Transverse colon (tissue), 3 donors: ENCODE measurements around the gene SGSH.
A peak's percentile ranks its signal among the peaks of the same experiment; 100 is the strongest.

Experiments
- EP300 ChIP-seq: sonication (generic); formaldehyde crosslinking; IDR thresholded peaks from one replicate; pipeline ENCODE4 v1.6.1; 2017; ENCODE audit warnings: antibody characterized with exemption, low read depth
- TF ChIP-seq, protein P1 (sequence below), 5 experiments: fragments of 200-600 bp in 3 of 5; fragments of 450-650 bp in 2 of 5; sonication (generic) in 3 of 5; IDR thresholded peaks; 1 replicate in 2 of 5; 2 replicates in 3 of 5; pipeline ENCODE4 v1.5.1; 2016 to 2017; ENCODE audit warnings: antibody characterized with exemption in 5 of 5, inconsistent platforms in 3 of 5, mild to moderate bottlenecking in 2 of 5, moderate library complexity in 1 of 5

DNA sequence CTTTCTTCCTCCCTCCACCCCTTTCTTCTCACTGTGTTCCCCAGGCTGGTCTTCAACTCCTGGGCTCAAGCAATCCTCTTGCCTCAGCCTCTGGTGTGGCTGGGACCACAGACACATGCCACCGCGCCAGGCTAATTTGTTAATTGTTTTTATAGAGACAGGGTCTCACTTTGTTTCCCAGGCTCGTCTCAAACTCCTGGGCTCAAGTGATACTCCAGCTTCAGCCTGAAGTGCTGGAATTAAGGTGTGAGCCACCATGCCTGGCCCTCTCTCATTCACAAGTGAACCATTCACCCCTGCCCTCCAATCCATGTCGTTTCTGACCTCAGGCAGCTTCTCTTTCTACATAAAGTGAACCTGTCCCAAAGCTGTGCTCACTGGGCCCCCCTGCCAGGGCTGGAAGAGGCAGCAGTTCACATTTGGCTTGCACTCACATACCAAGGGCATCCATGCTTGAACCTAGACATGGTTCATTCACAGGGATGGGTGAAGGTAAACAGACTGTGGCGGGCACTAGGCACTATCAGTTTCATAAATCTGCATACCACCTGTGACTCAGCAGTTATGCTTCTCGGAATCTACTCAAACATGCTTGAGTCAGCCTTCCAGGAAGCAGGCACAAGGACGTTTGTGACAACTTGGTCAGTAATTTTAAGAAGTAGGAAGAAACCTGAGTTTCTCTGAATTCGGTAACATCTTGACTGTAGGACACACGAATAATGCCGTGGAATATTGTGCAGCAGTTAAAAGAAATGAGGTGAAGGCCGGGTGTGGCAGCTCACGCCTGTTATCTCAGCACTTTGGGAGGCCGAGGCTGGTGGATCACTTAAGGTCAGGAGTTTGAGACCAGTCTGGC lies 34.5 kb upstream of the SGSH start:
- TF ChIP-seq, protein P1, sequence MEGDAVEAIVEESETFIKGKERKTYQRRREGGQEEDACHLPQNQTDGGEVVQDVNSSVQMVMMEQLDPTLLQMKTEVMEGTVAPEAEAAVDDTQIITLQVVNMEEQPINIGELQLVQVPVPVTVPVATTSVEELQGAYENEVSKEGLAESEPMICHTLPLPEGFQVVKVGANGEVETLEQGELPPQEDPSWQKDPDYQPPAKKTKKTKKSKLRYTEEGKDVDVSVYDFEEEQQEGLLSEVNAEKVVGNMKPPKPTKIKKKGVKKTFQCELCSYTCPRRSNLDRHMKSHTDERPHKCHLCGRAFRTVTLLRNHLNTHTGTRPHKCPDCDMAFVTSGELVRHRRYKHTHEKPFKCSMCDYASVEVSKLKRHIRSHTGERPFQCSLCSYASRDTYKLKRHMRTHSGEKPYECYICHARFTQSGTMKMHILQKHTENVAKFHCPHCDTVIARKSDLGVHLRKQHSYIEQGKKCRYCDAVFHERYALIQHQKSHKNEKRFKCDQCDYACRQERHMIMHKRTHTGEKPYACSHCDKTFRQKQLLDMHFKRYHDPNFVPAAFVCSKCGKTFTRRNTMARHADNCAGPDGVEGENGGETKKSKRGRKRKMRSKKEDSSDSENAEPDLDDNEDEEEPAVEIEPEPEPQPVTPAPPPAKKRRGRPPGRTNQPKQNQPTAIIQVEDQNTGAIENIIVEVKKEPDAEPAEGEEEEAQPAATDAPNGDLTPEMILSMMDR (IDR thresholded peaks at IDR 0.05), result no peak
- peak; percentile 73 for TF ChIP-seq EP300
